AG08395 (cell line): ENCODE results near the gene SLC25A53.
"Not testable (repeated sequence)": the region's sequence is repeated elsewhere in the genome, so short reads cannot be mapped to it uniquely, and the experiment has no call there.

ENCODE experiments used
- DNase-seq: peaks from one replicate; pipeline ENCODE4 v3.0.0; 2012; ENCODE audit warnings: mixed read lengths, low spot score

SLC25A53 gene

GRCh38 chrX:104134583-104135261, 22.1 kb downstream of the SLC25A53 start:
- DNase-seq = no peak

- no peak for DNase-seq
These were observed 26.0 kb downstream of the SLC25A53 start for GRCh38 chrX:104130808-104131207.

GRCh38 chrX:104126856-104127255, 30.0 kb downstream of the SLC25A53 start:
- DNase-seq = no peak

- DNase-seq = no peak
These were observed 34.0 kb downstream of the SLC25A53 start for GRCh38 chrX:104122829-104123228.

GRCh38 chrX:104118765-104119164, 38.0 kb downstream of the SLC25A53 start:
- DNase-seq = no peak

- DNase-seq = no peak
These were observed 39.0 kb downstream of the SLC25A53 start for GRCh38 chrX:104117759-104118158.

GRCh38 chrX:104113222-104113965, 43.4 kb downstream of the SLC25A53 start:
- DNase-seq = peak; percentile 29

GRCh38 chrX:104112326-104112951, 44.4 kb downstream of the SLC25A53 start, which contains the start of gene ZCCHC18:
ZCCHC18 (plus strand) TSS chrX:104112523; CDS start chrX:104114112, 1,589 bp downstream.
- DNase-seq = peak; percentile 55

- not testable (repeated sequence) for DNase-seq
These were observed 46.1 kb downstream of the SLC25A53 start for GRCh38 chrX:104110491-104111240.

- no peak for DNase-seq
These were observed 47.9 kb downstream of the SLC25A53 start for GRCh38 chrX:104108955-104109354.

GRCh38 chrX:104105330-104106262, 51.2 kb downstream of the SLC25A53 start:
- no peak for DNase-seq

GRCh38 chrX:104104676-104105075, 52.1 kb downstream of the SLC25A53 start:
- DNase-seq = no peak

- no peak for DNase-seq
These were observed 57.9 kb downstream of the SLC25A53 start for GRCh38 chrX:104098919-104099318.

- peak; percentile 59 for DNase-seq
These were observed 58.5 kb downstream of the SLC25A53 start for GRCh38 chrX:104098151-104098808.

GRCh38 chrX:104085919-104086318, 70.9 kb downstream of the SLC25A53 start:
- no peak for DNase-seq

- DNase-seq = no peak
These were observed 71.3 kb downstream of the SLC25A53 start for GRCh38 chrX:104085477-104085876.

- DNase-seq = no peak
These were observed 72.1 kb downstream of the SLC25A53 start for GRCh38 chrX:104084534-104085277.

- no peak for DNase-seq
These were observed 72.7 kb downstream of the SLC25A53 start for GRCh38 chrX:104084063-104084462.

- not testable (repeated sequence) for DNase-seq
These were observed 79.0 kb downstream of the SLC25A53 start for GRCh38 chrX:104077854-104078253.
